Osteoblast (primary cell): Measurements from ENCODE around the gene CDKN1C. TPM values are rescaled to one million over a fixed set of nuclear protein-coding genes. Genes with fewer than 3 reads are reported as not detected.

Experiments
- DNase-seq: peaks from one replicate; pipeline ENCODE4 v3.0.0; 2011; ENCODE audit warnings: low spot score, mixed read lengths; ENCODE audit not compliant: insufficient read length; ENCODE audit errors: missing footprints
- H2AFZ ChIP-seq: 2 replicates; pipeline ENCODE4 v1.6.0; 2011; ENCODE audit warnings: mild to moderate bottlenecking, low read length
- H3K27ac ChIP-seq: 2 replicates; pipeline ENCODE4 v1.5.1; 2011; ENCODE audit warnings: mild to moderate bottlenecking, low read depth, low read length, moderate library complexity
- H3K27me3 ChIP-seq: 2 replicates; pipeline ENCODE4 v1.6.0; 2012; ENCODE audit warnings: mild to moderate bottlenecking, control low read depth, inconsistent platforms, low read length, moderate library complexity; ENCODE audit not compliant: insufficient read depth
- H3K36me3 ChIP-seq: 2 replicates; pipeline ENCODE4 v1.5.1; 2011; ENCODE audit warnings: mild to moderate bottlenecking, low read length, control low read depth, moderate library complexity; ENCODE audit not compliant: insufficient read depth
- H3K4me1 ChIP-seq: 2 replicates; pipeline ENCODE4 v1.5.1; 2011; ENCODE audit warnings: mild to moderate bottlenecking, low read length, control low read depth, moderate library complexity; ENCODE audit not compliant: insufficient read depth
- H3K4me2 ChIP-seq: 2 replicates; pipeline ENCODE4 v1.6.0; 2011; ENCODE audit warnings: mild to moderate bottlenecking, low read length; ENCODE audit not compliant: insufficient read depth
- H3K4me3 ChIP-seq: fragments of 200-600 bp; sonication (generic); 3 replicates; pipeline ENCODE4 v1.5.1; 2012; ENCODE audit warnings: mild to moderate bottlenecking, low read length, inconsistent platforms; ENCODE audit not compliant: insufficient read depth
- H3K79me2 ChIP-seq: 2 replicates; pipeline ENCODE4 v1.6.0; 2012; ENCODE audit warnings: mild to moderate bottlenecking, low read length, control low read depth, inconsistent platforms; ENCODE audit not compliant: insufficient read depth
- H3K9me3 ChIP-seq: 2 replicates; pipeline ENCODE4 v1.5.1; 2011; ENCODE audit warnings: low read depth, low read length, control low read depth
- H4K20me1 ChIP-seq: 2 replicates; pipeline ENCODE4 v1.6.0; 2012; ENCODE audit warnings: mild to moderate bottlenecking, low read length, control low read depth; ENCODE audit not compliant: insufficient read depth
- CTCF ChIP-seq: IDR thresholded peaks from 2 replicates; pipeline ENCODE4 v1.5.1; 2011; ENCODE audit warnings: mild to moderate bottlenecking, low read depth, low read length, moderate library complexity; ENCODE audit errors: extremely low read depth
- total RNA-seq: library from RNA; depleted of rRNA; stranded (reverse); fragments of >200 nt; gene quantifications from 2 replicates; pipeline ENCODE4 v1.2.3, GENCODE V29; 2012

The CDKN1C gene
- total RNA-seq, 1 donor, result 10.9 TPM

GRCh38 chr11:2929950-2930703 is 44.6 kb upstream of the CDKN1C start:
- Histone ChIP-seq H2AFZ (peak overlapping the region; percentile 80), H3K27me3 (no peaks in the 10 kb centered on the region), H3K36me3 (no peaks in the 10 kb centered on the region), H3K79me2 (peaks cover 28% of the 10 kb centered on the region), H3K9me3 (no peaks in the 10 kb centered on the region), H3K27ac (peak overlapping the region; percentile 76), H3K4me3 (peak overlapping the region; percentile 86), H3K4me1 (peaks cover 27% of the 10 kb centered on the region), H3K4me2 (peak overlapping the region; percentile 89), H4K20me1 (peaks cover 9% of the 10 kb centered on the region)
- TF ChIP-seq CTCF, result no peak
- DNase-seq, result peak; percentile 98

- Histone ChIP-seq H3K4me2 (peak overlapping the region; percentile 89), H3K27ac (peak overlapping the region; percentile 76), H3K9me3 (no peaks in the 10 kb centered on the region), H3K4me3 (peak overlapping the region; percentile 86), H3K4me1 (peaks cover 27% of the 10 kb centered on the region), H3K36me3 (no peaks in the 10 kb centered on the region), H2AFZ (peak overlapping the region; percentile 80), H3K27me3 (no peaks in the 10 kb centered on the region), H4K20me1 (peaks cover 9% of the 10 kb centered on the region), H3K79me2 (peaks cover 28% of the 10 kb centered on the region)
- DNase-seq, result peak; percentile 100
- no peak for TF ChIP-seq CTCF
Measured at GRCh38 chr11:2929531-2929949, 44.0 kb upstream of the CDKN1C start.

GRCh38 chr11:2928605-2929530 is 43.3 kb upstream of the CDKN1C start, which contains the start of gene PHLDA2:
TSS of gene PHLDA2 (minus strand) at chr11:2929420. CDS start at chr11:2929364, 56 bp downstream.
- no peak for TF ChIP-seq CTCF
- peak; percentile 97 for DNase-seq
- peak within 1 kb of the TSS; percentile 89 for H3K4me2 ChIP-seq
- H4K20me1 ChIP-seq, result peaks cover 9% of the 10 kb centered on the region
- no peaks in the 10 kb centered on the region for H3K36me3 ChIP-seq
- H2AFZ ChIP-seq, result peak within 1 kb of the TSS; percentile 80
- no peaks in the 10 kb centered on the region for H3K27me3 ChIP-seq
- H3K4me3 ChIP-seq, result peak within 1 kb of the TSS; percentile 86
- H3K79me2 ChIP-seq, result peaks cover 28% of the 10 kb centered on the region
- no peaks in the 10 kb centered on the region for H3K9me3 ChIP-seq
- H3K27ac ChIP-seq, result peak within 1 kb of the TSS; percentile 76
- peaks cover 27% of the 10 kb centered on the region for H3K4me1 ChIP-seq
